Fibroblast of lung (primary cell): ENCODE data around the gene SFTA2.

Experiments used
- EZH2 ChIP-seq: IDR thresholded peaks from 2 replicates; pipeline ENCODE4 v1.5.1; 2012; ENCODE audit warnings: low read length, control low read depth, mild to moderate bottlenecking; ENCODE audit errors: missing control alignments
- TF ChIP-seq, protein P1 (sequence below), 2 donors: IDR thresholded peaks in 1 of 2; conservative IDR thresholded peaks in 1 of 2; 1 replicate in 1 of 2; 2 replicates in 1 of 2; pipeline ENCODE4 v1.5.1; 2011 to 2012; ENCODE audit warnings: low read length in 2 of 2, control low read depth in 1 of 2, inconsistent platforms in 1 of 2, low read depth in 1 of 2, mild to moderate bottlenecking in 1 of 2

GRCh38 chr6:30881392-30882203 lies 50.4 kb downstream of the SFTA2 start:
- TF ChIP-seq, protein P1, sequence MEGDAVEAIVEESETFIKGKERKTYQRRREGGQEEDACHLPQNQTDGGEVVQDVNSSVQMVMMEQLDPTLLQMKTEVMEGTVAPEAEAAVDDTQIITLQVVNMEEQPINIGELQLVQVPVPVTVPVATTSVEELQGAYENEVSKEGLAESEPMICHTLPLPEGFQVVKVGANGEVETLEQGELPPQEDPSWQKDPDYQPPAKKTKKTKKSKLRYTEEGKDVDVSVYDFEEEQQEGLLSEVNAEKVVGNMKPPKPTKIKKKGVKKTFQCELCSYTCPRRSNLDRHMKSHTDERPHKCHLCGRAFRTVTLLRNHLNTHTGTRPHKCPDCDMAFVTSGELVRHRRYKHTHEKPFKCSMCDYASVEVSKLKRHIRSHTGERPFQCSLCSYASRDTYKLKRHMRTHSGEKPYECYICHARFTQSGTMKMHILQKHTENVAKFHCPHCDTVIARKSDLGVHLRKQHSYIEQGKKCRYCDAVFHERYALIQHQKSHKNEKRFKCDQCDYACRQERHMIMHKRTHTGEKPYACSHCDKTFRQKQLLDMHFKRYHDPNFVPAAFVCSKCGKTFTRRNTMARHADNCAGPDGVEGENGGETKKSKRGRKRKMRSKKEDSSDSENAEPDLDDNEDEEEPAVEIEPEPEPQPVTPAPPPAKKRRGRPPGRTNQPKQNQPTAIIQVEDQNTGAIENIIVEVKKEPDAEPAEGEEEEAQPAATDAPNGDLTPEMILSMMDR (conservative IDR thresholded peaks at IDR 0.05 in 1 of 2, IDR thresholded peaks at IDR 0.05 in 1 of 2; ENCODE audit: low read depth in 1 of 2, low read length in 2 of 2): no peak
- no peak for TF ChIP-seq EZH2
